ENCODE data around the gene ODF4. TPM values are rescaled to one million over a fixed set of nuclear protein-coding genes. Genes with fewer than 3 reads are reported as not detected.
A peak's percentile ranks its signal among the peaks of the same experiment; 100 is the strongest.
"Not testable (repeated sequence)": the region's sequence is repeated elsewhere in the genome, so short reads cannot be mapped to it uniquely, and the experiment has no call there.

The ODF4 gene
- total and polyA plus RNA-seq, 2 donors from 2014 or later, result not detected

DNA sequence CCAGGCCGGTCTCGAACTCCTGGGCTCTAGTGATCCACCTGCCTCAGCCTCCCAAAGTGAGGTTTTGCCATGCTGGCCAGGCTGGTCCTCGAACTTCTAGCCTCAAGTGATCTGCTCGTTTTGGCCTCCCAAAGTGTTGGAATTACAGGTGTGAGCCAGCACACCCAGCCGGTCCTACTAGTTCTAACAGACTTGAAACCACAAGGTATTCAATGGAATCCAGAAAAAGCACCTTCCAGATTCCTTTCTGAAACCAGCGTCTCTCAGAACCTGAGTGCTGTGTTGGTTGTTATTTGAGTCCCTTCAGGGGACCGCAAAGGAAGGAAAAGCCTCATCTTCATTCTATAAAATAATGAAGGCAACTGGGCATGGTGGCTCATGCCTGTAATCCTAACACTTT is 32.8 kb downstream of the ODF4 start:
- intact Hi-C loops (cut with DNase I), result no loop called here
- no peak overlapping the region for H3K4me3 ChIP-seq (ENCODE audit: low read length in 3 of 3)
- H3K9ac ChIP-seq (ENCODE audit: low read length in 3 of 3), result no peak overlapping the region
- H3K27me3 ChIP-seq (ENCODE audit: control insufficient read depth, insufficient read depth, low read length), result no peaks in the 10 kb centered on the region
- no peaks in the 10 kb centered on the region for H3K9me3 ChIP-seq (ENCODE audit: control insufficient read depth in 2 of 3, insufficient read depth in 1 of 3, low read length in 3 of 3)
- DNase-seq (no peak), FAIRE-seq (no peak)
- peaks cover 0 to 12% (median 6%) of the 10 kb centered on the region in 3 donors for H3K36me3 ChIP-seq (ENCODE audit: control insufficient read depth in 2 of 3, insufficient read depth in 3 of 3, low read length in 3 of 3)
- TF ChIP-seq, protein P1, sequence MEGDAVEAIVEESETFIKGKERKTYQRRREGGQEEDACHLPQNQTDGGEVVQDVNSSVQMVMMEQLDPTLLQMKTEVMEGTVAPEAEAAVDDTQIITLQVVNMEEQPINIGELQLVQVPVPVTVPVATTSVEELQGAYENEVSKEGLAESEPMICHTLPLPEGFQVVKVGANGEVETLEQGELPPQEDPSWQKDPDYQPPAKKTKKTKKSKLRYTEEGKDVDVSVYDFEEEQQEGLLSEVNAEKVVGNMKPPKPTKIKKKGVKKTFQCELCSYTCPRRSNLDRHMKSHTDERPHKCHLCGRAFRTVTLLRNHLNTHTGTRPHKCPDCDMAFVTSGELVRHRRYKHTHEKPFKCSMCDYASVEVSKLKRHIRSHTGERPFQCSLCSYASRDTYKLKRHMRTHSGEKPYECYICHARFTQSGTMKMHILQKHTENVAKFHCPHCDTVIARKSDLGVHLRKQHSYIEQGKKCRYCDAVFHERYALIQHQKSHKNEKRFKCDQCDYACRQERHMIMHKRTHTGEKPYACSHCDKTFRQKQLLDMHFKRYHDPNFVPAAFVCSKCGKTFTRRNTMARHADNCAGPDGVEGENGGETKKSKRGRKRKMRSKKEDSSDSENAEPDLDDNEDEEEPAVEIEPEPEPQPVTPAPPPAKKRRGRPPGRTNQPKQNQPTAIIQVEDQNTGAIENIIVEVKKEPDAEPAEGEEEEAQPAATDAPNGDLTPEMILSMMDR (IDR thresholded peaks at IDR 0.05; ENCODE audit: borderline replicate concordance, extremely low read depth, insufficient read depth), result no peak
- H3K4me1 ChIP-seq (ENCODE audit: control insufficient read depth in 2 of 3, insufficient read depth in 2 of 3, low read depth in 1 of 3, low read length in 3 of 3), result peaks cover 0 to 7% (median 6%) of the 10 kb centered on the region in 3 donors
- H3K27ac ChIP-seq (ENCODE audit: low read depth in 2 of 2, low read length in 2 of 2), result no peak overlapping the region

GRCh38 chr17:8373856-8374255 is 34.2 kb downstream of the ODF4 start:
- H3K27ac ChIP-seq (ENCODE audit: low read depth in 2 of 2, low read length in 2 of 2); FAIRE-seq; H3K4me3 ChIP-seq (ENCODE audit: low read length in 3 of 3); intact Hi-C loops (cut with DNase I); H3K27me3 ChIP-seq (ENCODE audit: control insufficient read depth, insufficient read depth, low read length); H3K9me3 ChIP-seq (ENCODE audit: control insufficient read depth in 2 of 3, insufficient read depth in 1 of 3, low read length in 3 of 3); H3K4me1 ChIP-seq (ENCODE audit: control insufficient read depth in 2 of 3, insufficient read depth in 2 of 3, low read depth in 1 of 3, low read length in 3 of 3); H3K9ac ChIP-seq (ENCODE audit: low read length in 3 of 3): not testable (repeated sequence)
- peaks cover 0 to 19% (median 6%) of the 10 kb centered on the region in 3 donors for H3K36me3 ChIP-seq (ENCODE audit: control insufficient read depth in 2 of 3, insufficient read depth in 3 of 3, low read length in 3 of 3)
- peak in 1 of 5 donors; percentile 76 for DNase-seq

DNA sequence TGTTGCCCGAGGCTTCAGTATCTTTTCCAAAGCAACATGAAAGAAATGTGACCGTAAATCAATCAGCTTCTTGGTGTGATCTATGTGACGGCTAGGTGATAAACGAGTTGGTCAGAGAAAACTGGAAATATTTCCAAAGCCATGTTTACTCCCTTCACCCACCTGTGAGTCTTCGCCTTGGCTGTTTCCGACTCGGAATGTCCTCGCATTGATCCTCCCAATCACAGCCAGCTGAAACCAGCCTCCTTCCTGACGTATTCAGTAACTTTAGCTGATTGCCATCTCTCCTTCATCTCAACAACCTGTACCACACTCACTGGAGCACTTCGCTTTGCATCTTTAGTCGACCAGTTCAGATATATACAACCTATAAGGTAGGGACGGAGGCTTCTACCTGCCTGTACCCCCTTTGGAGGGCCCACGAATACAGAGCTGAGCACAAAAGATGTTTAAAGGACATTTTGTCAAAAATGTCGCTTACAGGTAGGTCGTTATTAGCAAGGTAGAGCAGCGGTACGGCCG is 36.2 kb downstream of the ODF4 start:
- intact Hi-C loops (cut with DNase I), result no loop called here
- Histone ChIP-seq H3K9ac (ENCODE audit: low read length in 3 of 3) (peak overlapping the region; percentile 45 to 98 (median 81)), H3K27ac (ENCODE audit: low read depth in 2 of 2, low read length in 2 of 2) (peak overlapping the region; percentile 92 to 95), H3K4me3 (ENCODE audit: low read length in 3 of 3) (peak overlapping the region; percentile 78 to 98 (median 88)), H3K27me3 (ENCODE audit: control insufficient read depth, insufficient read depth, low read length) (no peaks in the 10 kb centered on the region), H3K4me1 (ENCODE audit: control insufficient read depth in 2 of 3, insufficient read depth in 2 of 3, low read depth in 1 of 3, low read length in 3 of 3) (peaks cover 0 to 15% (median 14%) of the 10 kb centered on the region in 3 donors), H3K9me3 (ENCODE audit: control insufficient read depth in 2 of 3, insufficient read depth in 1 of 3, low read length in 3 of 3) (no peaks in the 10 kb centered on the region), H3K36me3 (ENCODE audit: control insufficient read depth in 2 of 3, insufficient read depth in 3 of 3, low read length in 3 of 3) (peaks cover 5 to 27% (median 14%) of the 10 kb centered on the region in 3 donors)
- TF ChIP-seq, protein P1 (IDR thresholded peaks at IDR 0.05; ENCODE audit: borderline replicate concordance, extremely low read depth, insufficient read depth), result no peak
- DNase-seq, result peak in 4 of 5 donors; percentile 48 to 77 (median 66)
- no peak for FAIRE-seq

DNA sequence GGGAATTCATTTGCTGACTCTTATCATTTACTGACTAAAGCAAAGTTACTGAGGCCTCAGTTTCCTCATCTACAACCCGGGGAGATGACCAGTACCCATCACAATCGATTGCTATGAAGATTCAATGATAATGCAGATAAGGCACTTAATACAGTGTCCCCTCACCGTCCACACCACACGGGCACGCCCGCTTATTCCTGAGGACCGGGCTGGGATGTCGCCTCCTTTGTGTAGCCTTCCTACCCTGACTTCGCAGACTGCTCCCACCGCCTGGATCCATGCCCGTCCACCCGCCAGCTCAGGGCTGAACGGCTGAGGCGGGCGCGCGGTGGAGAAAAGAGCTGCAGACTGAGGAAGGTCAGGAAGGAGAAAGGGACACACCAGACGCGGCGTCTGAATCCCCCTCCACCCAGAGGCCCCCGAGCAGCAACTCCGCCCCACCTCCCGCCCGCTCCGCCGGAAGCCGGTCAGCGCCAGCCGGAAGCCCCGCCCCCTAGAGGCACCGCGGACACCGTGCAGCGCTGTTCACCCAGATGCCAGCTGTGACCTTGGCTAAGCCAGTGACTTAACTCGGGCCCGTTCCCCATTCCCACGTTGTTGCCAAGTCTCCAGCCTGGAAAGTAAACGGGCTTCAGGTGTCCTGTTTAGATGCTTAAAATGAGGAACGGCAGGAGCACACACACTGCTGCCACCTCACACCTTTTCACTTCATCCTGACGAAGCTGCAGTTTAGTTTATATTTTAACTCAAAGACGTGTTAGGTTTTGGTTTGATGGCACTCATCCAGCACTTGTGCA is 36.8 kb downstream of the ODF4 start, which contains the start of gene KRABD2:
Gene KRABD2, minus strand, starts transcription at position 434 of the 797 bp plus-strand sequence.
- Histone ChIP-seq H3K36me3 (ENCODE audit: control insufficient read depth in 2 of 3, insufficient read depth in 3 of 3, low read length in 3 of 3) (peaks cover 8 to 33% (median 19%) of the 10 kb centered on the region in 3 donors), H3K9ac (ENCODE audit: low read length in 3 of 3) (peak within 1 kb of the TSS; percentile 64 to 98 (median 81)), H3K9me3 (ENCODE audit: control insufficient read depth in 2 of 3, insufficient read depth in 1 of 3, low read length in 3 of 3) (no peaks in the 10 kb centered on the region), H3K27me3 (ENCODE audit: control insufficient read depth, insufficient read depth, low read length) (no peaks in the 10 kb centered on the region), H3K4me3 (ENCODE audit: low read length in 3 of 3) (peak within 1 kb of the TSS; percentile 78 to 98 (median 88)), H3K4me1 (ENCODE audit: control insufficient read depth in 2 of 3, insufficient read depth in 2 of 3, low read depth in 1 of 3, low read length in 3 of 3) (peaks cover 3 to 21% (median 19%) of the 10 kb centered on the region in 3 donors), H3K27ac (ENCODE audit: low read depth in 2 of 2, low read length in 2 of 2) (peak within 1 kb of the TSS; percentile 92 to 95)
- intact Hi-C loops (cut with DNase I), result no loop called here
- FAIRE-seq, result no peak
- DNase-seq, result peak; percentile 93 to 97 (median 95)
- TF ChIP-seq, protein P1 (IDR thresholded peaks at IDR 0.05; ENCODE audit: borderline replicate concordance, extremely low read depth, insufficient read depth), result peak; percentile 57
